Osteoblast (primary cell): ENCODE data around the gene PRRT1B. TPM values are rescaled to one million over a fixed set of nuclear protein-coding genes. Genes with fewer than 3 reads are reported as not detected.
"Not testable (repeated sequence)": the region's sequence is repeated elsewhere in the genome, so short reads cannot be mapped to it uniquely, and the experiment has no call there.

ENCODE experiments used
- DNase-seq: peaks from one replicate; pipeline ENCODE4 v3.0.0; 2011; ENCODE audit warnings: low spot score, mixed read lengths; ENCODE audit not compliant: insufficient read length; ENCODE audit errors: missing footprints
- H2AFZ ChIP-seq: 2 replicates; pipeline ENCODE4 v1.6.0; 2011; ENCODE audit warnings: mild to moderate bottlenecking, low read length
- H3K27ac ChIP-seq: 2 replicates; pipeline ENCODE4 v1.5.1; 2011; ENCODE audit warnings: mild to moderate bottlenecking, low read depth, low read length, moderate library complexity
- H3K27me3 ChIP-seq: 2 replicates; pipeline ENCODE4 v1.6.0; 2012; ENCODE audit warnings: mild to moderate bottlenecking, control low read depth, inconsistent platforms, low read length, moderate library complexity; ENCODE audit not compliant: insufficient read depth
- H3K36me3 ChIP-seq: 2 replicates; pipeline ENCODE4 v1.5.1; 2011; ENCODE audit warnings: mild to moderate bottlenecking, low read length, control low read depth, moderate library complexity; ENCODE audit not compliant: insufficient read depth
- H3K4me1 ChIP-seq: 2 replicates; pipeline ENCODE4 v1.5.1; 2011; ENCODE audit warnings: mild to moderate bottlenecking, low read length, control low read depth, moderate library complexity; ENCODE audit not compliant: insufficient read depth
- H3K4me2 ChIP-seq: 2 replicates; pipeline ENCODE4 v1.6.0; 2011; ENCODE audit warnings: mild to moderate bottlenecking, low read length; ENCODE audit not compliant: insufficient read depth
- H3K4me3 ChIP-seq: fragments of 200-600 bp; sonication (generic); 3 replicates; pipeline ENCODE4 v1.5.1; 2012; ENCODE audit warnings: mild to moderate bottlenecking, low read length, inconsistent platforms; ENCODE audit not compliant: insufficient read depth
- H3K79me2 ChIP-seq: 2 replicates; pipeline ENCODE4 v1.6.0; 2012; ENCODE audit warnings: mild to moderate bottlenecking, low read length, control low read depth, inconsistent platforms; ENCODE audit not compliant: insufficient read depth
- H3K9me3 ChIP-seq: 2 replicates; pipeline ENCODE4 v1.5.1; 2011; ENCODE audit warnings: low read depth, low read length, control low read depth
- H4K20me1 ChIP-seq: 2 replicates; pipeline ENCODE4 v1.6.0; 2012; ENCODE audit warnings: mild to moderate bottlenecking, low read length, control low read depth; ENCODE audit not compliant: insufficient read depth
- total RNA-seq: library from RNA; depleted of rRNA; stranded (reverse); fragments of >200 nt; gene quantifications from 2 replicates; pipeline ENCODE4 v1.2.3, GENCODE V29; 2012
- TF ChIP-seq, protein P1 (sequence below): IDR thresholded peaks from 2 replicates; pipeline ENCODE4 v1.5.1; 2011; ENCODE audit warnings: mild to moderate bottlenecking, low read depth, low read length, moderate library complexity; ENCODE audit errors: extremely low read depth

PRRT1B gene
- total RNA-seq, 1 donor = not detected

DNA sequence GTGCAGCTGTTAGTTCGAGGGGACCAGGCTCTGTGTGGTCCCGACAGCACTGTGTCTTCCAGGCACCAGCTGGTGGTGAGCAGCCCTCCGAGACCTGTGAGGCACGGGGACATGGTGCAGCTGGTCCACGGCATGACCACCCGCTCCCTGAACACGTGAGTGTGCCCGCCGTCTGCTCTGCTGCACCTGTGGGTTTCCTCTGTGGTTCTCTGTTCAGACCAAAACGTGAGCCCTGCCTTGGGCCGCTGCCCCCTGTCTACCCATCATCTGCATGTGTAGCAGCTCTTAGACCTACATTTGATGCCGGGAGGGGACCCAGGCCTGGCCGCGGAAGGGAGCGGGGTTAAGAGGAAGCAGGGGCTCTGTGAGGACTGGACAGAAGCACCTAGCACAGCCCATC lies 32.1 kb upstream of the PRRT1B start:
- Histone ChIP-seq H4K20me1 (no peaks in the 10 kb centered on the region), H3K27me3 (no peaks in the 10 kb centered on the region), H3K79me2 (no peaks in the 10 kb centered on the region), H3K4me3 (no peak overlapping the region), H3K36me3 (peaks cover 74% of the 10 kb centered on the region), H2AFZ (no peak overlapping the region), H3K9me3 (no peaks in the 10 kb centered on the region), H3K4me2 (no peak overlapping the region), H3K27ac (no peak overlapping the region), H3K4me1 (no peaks in the 10 kb centered on the region)
- TF ChIP-seq, protein P1, sequence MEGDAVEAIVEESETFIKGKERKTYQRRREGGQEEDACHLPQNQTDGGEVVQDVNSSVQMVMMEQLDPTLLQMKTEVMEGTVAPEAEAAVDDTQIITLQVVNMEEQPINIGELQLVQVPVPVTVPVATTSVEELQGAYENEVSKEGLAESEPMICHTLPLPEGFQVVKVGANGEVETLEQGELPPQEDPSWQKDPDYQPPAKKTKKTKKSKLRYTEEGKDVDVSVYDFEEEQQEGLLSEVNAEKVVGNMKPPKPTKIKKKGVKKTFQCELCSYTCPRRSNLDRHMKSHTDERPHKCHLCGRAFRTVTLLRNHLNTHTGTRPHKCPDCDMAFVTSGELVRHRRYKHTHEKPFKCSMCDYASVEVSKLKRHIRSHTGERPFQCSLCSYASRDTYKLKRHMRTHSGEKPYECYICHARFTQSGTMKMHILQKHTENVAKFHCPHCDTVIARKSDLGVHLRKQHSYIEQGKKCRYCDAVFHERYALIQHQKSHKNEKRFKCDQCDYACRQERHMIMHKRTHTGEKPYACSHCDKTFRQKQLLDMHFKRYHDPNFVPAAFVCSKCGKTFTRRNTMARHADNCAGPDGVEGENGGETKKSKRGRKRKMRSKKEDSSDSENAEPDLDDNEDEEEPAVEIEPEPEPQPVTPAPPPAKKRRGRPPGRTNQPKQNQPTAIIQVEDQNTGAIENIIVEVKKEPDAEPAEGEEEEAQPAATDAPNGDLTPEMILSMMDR = no peak
- no peak for DNase-seq

GRCh38 chr9:131515559-131516031 lies 29.7 kb upstream of the PRRT1B start:
- not testable (repeated sequence) for H3K9me3 ChIP-seq, H3K27me3 ChIP-seq, H3K4me1 ChIP-seq, H3K4me3 ChIP-seq, H3K79me2 ChIP-seq, DNase-seq, H4K20me1 ChIP-seq, H3K4me2 ChIP-seq, H2AFZ ChIP-seq, H3K27ac ChIP-seq
- peaks cover 83% of the 10 kb centered on the region for H3K36me3 ChIP-seq

- TF ChIP-seq, protein P1 = no peak
Observed at GRCh38 chr9:131516100-131516499, 29.2 kb upstream of the PRRT1B start.

GRCh38 chr9:131516930-131517329 lies 28.4 kb upstream of the PRRT1B start:
- H3K27me3 ChIP-seq = no peaks in the 10 kb centered on the region
- TF ChIP-seq, protein P1 = no peak
- H3K4me2 ChIP-seq = no peak overlapping the region
- H3K36me3 ChIP-seq = peaks cover 79% of the 10 kb centered on the region
- H3K4me3 ChIP-seq = no peak overlapping the region
- H3K4me1 ChIP-seq = no peaks in the 10 kb centered on the region
- H3K79me2 ChIP-seq = no peaks in the 10 kb centered on the region
- H3K27ac ChIP-seq = no peak overlapping the region
- no peaks in the 10 kb centered on the region for H3K9me3 ChIP-seq
- no peaks in the 10 kb centered on the region for H4K20me1 ChIP-seq
- H2AFZ ChIP-seq = no peak overlapping the region
- no peak for DNase-seq

More at GRCh38 chr9:131516100-131516499, 29.2 kb upstream of the PRRT1B start:
- Histone ChIP-seq H3K27me3 (no peaks in the 10 kb centered on the region), H4K20me1 (no peaks in the 10 kb centered on the region), H3K4me2 (no peak overlapping the region), H3K4me3 (no peak overlapping the region), H3K27ac (no peak overlapping the region), H3K9me3 (no peaks in the 10 kb centered on the region), H3K36me3 (peaks cover 81% of the 10 kb centered on the region), H3K79me2 (no peaks in the 10 kb centered on the region), H3K4me1 (no peaks in the 10 kb centered on the region), H2AFZ (no peak overlapping the region)
- no peak for DNase-seq
